ENCODE measurements around the gene KLF2.

The KLF2 gene

DNA sequence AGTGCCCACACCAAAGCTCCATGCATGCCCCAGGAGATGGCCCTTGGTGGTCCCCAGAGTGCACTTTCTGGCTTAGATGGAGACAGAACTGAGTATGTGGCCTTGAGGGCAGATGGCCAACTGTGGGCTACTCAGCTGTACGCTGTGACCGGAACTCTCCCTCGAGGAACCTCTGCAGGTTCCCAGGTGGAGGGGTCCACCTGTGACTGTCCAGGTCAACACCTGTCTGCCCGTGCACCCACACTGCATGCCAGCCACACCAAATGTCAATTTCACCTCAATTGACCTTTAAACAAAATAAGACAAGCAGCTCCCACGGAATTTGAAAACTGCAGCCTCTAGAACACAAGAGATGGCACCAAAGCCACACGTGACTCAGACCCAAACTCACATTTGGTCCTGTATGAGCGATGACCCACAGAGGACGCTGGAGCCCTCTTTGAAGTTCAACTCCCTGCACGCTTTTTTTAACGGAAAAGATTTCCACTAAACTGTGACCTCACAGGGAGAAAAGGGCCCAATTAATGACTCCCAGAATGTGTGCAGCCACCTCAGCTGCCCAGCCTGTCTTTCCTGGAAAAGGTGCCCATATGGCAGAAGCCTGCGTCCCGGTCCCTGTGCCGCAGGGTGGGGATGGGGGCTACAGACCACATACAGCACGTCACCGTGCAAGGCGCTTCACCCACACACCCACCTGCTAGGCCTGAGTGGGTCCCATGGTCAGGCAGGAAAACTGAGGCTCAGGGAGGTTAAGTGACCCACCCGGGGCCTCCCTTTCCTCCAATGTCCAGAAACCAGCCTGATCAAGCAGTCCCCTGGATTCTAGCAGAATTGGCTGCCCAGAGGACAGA lies 47.7 kb downstream of the KLF2 start:
- DNase-seq (ENCODE audit: low read depth): no peak
- H3K4me3 ChIP-seq (ENCODE audit: low read depth, low read length): no peak overlapping the region
- TF ChIP-seq, protein P1, sequence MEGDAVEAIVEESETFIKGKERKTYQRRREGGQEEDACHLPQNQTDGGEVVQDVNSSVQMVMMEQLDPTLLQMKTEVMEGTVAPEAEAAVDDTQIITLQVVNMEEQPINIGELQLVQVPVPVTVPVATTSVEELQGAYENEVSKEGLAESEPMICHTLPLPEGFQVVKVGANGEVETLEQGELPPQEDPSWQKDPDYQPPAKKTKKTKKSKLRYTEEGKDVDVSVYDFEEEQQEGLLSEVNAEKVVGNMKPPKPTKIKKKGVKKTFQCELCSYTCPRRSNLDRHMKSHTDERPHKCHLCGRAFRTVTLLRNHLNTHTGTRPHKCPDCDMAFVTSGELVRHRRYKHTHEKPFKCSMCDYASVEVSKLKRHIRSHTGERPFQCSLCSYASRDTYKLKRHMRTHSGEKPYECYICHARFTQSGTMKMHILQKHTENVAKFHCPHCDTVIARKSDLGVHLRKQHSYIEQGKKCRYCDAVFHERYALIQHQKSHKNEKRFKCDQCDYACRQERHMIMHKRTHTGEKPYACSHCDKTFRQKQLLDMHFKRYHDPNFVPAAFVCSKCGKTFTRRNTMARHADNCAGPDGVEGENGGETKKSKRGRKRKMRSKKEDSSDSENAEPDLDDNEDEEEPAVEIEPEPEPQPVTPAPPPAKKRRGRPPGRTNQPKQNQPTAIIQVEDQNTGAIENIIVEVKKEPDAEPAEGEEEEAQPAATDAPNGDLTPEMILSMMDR (IDR thresholded peaks at IDR 0.05; ENCODE audit: insufficient read depth, low read depth, low read length, missing control alignments): no peak

DNA sequence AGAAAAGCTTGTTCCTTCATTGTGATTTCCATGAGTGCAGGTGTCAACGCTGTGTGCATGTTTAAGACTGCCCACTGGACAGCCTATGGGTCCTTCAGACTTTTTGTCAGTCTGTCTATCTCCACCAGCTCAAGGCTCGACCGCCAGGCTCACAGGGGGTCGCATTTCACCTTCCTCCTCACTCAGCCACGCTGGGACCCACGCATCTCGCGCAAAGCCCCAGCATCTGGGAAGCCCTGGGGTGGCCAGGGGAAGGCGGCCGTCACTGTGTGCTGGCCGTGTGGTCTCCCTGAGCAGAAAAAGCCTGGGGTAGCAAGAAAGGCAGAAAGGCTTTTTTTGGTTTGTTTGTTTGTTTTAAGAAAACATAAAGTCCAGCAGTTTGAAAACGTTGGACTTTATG lies 48.5 kb downstream of the KLF2 start:
- no peak for DNase-seq (ENCODE audit: low read depth)
- no peak overlapping the region for H3K4me3 ChIP-seq (ENCODE audit: low read depth, low read length)
- TF ChIP-seq, protein P1 (IDR thresholded peaks at IDR 0.05; ENCODE audit: insufficient read depth, low read depth, low read length, missing control alignments): no peak

DNA sequence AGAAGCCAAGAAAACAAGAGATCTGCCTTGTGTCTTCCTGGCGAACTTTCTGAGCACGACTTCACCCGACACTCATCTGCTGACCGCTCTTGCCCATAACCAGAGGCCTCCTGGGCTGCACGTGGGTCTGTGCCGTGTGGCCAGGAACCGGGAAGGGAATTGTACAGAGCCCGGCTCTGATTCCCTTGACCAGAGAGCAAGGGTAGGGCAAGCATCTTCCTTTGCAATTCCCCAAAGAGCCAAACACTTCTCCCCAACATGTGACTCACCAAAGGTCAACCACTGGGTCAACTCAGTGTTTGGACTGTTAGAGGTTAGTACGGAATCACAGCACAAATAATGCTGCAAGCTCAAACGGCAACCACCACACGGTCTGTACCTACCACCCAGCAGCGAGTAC lies 48.9 kb downstream of the KLF2 start:
- TF ChIP-seq, protein P1 (IDR thresholded peaks at IDR 0.05; ENCODE audit: insufficient read depth, low read depth, low read length, missing control alignments): no peak
- DNase-seq (ENCODE audit: low read depth): no peak

DNA sequence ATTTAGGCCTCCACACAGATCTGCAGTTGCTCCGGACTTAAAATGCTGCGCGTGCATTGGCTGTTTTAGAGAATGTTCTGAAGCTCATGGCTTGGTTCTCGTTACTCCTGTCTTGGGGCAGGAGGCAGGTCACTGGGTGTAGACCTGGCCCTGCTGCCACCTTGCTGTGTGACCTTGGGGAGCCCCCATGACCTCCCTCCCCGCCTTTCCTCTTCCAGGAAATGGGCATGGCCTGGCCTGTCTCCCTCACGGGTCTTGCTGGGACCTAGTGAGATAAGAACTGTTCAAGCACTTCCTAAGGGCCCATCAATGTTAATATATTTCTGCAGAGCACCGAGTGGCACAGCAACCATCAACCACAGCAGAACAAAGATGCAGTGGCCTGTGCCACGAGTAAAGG lies 49.4 kb downstream of the KLF2 start:
- TF ChIP-seq, protein P1 (IDR thresholded peaks at IDR 0.05; ENCODE audit: insufficient read depth, low read depth, low read length, missing control alignments): no peak
- H3K4me3 ChIP-seq (ENCODE audit: low read depth, low read length): no peak overlapping the region
- DNase-seq (ENCODE audit: low read depth): no peak

More for the DNA sequence above, 48.9 kb downstream of the KLF2 start:
- H3K4me3 ChIP-seq (ENCODE audit: low read depth, low read length): no peak overlapping the region

DNA sequence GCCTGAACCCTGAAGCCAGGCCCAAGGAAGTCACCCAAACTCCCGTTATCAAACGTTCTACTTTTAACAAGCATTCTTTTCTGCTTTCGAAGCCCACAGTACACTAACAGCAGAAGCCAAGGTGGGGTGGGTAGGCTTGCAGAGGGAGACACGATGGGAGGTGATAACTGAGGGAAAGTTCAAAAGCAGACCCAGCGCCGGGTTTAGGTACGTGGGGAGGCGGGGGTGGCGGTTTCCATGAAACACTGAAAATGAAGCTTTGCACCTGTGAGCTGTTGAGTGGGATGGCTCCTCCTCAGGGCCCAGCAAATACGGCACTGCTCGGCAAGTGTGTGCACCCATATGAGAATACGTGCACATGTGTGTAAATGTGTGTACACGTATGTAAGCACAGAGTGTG lies 49.8 kb downstream of the KLF2 start:
- TF ChIP-seq, protein P1 (IDR thresholded peaks at IDR 0.05; ENCODE audit: insufficient read depth, low read depth, low read length, missing control alignments): no peak
- DNase-seq (ENCODE audit: low read depth): no peak
- no peak overlapping the region for H3K4me3 ChIP-seq (ENCODE audit: low read depth, low read length)

DNA sequence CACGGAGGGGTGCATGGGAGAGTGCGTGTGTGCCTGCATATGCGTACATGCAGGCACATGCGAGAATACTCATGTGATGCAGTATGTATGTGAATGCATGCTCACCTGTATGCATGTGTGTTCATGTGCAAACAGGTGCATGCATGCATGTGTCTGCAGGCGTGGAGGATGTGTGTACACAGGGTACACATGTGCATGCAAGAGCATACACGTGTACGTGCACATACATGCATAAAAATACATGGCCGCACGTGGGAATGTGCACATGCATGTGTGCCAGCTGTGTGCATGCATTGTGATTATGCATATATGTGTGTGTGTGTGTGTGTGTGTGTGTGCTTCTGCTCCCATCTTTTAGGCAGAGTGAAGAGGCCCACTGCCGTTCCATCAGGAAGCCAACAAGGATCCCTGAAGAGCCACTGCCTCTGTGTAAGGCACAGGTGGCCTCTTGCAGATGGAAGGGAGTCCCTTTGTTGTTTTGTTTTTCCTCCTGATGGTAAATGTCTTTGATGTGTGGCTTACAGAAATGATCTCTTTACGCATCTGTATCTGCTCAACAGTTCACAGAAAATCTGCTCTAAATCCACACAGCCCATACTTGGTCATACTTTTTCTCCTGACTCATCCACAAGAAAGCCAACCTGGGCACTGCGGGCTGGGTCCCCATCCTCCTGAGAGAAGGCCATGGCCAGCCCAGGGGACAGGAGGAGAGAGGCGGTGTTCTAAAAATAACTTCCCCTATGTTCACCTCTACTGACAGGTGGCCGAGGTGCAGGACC lies 50.7 kb downstream of the KLF2 start:
- no peak overlapping the region for H3K4me3 ChIP-seq (ENCODE audit: low read depth, low read length)
- DNase-seq (ENCODE audit: low read depth): no peak
- TF ChIP-seq, protein P1 (IDR thresholded peaks at IDR 0.05; ENCODE audit: insufficient read depth, low read depth, low read length, missing control alignments): no peak
